NAMALWA (cell line): Measurements from ENCODE around the gene NTMT1.
"Not testable (repeated sequence)": the region's sequence is repeated elsewhere in the genome, so short reads cannot be mapped to it uniquely, and the experiment has no call there.

ENCODE experiments used
- DNase-seq: peaks from one replicate; pipeline ENCODE4 v3.0.0-alpha.2; 2015; ENCODE audit warnings: low spot score

Gene NTMT1

GRCh38 chr9:129654554-129655040 is 28.6 kb downstream of the NTMT1 start:
- DNase-seq: no peak

- no peak for DNase-seq
Measured at GRCh38 chr9:129655154-129655553, 29.2 kb downstream of the NTMT1 start.

- DNase-seq: no peak
Measured at GRCh38 chr9:129655696-129656095, 29.7 kb downstream of the NTMT1 start.

GRCh38 chr9:129656795-129657390 is 30.9 kb downstream of the NTMT1 start:
- no peak for DNase-seq

- DNase-seq: no peak
Measured at GRCh38 chr9:129661029-129661428, 35.1 kb downstream of the NTMT1 start.

GRCh38 chr9:129662239-129662638 is 36.3 kb downstream of the NTMT1 start:
- DNase-seq: not testable (repeated sequence)

- no peak for DNase-seq
Measured at GRCh38 chr9:129664746-129665388, 38.9 kb downstream of the NTMT1 start.

GRCh38 chr9:129665389-129665775 is 39.4 kb downstream of the NTMT1 start, which contains the start of gene PRRX2:
PRRX2 (plus strand) TSS chr9:129665647; CDS start chr9:129665868, 221 bp downstream.
- DNase-seq: no peak

- DNase-seq: no peak
Measured at GRCh38 chr9:129665814-129666520, 40.0 kb downstream of the NTMT1 start.

GRCh38 chr9:129666575-129666974 is 40.6 kb downstream of the NTMT1 start:
- DNase-seq: no peak

- DNase-seq: no peak
Measured at GRCh38 chr9:129667378-129667777, 41.4 kb downstream of the NTMT1 start.

GRCh38 chr9:129667850-129668249 is 41.9 kb downstream of the NTMT1 start:
- DNase-seq: no peak

GRCh38 chr9:129669141-129669718 is 43.3 kb downstream of the NTMT1 start:
- DNase-seq: no peak

GRCh38 chr9:129669946-129670345 is 44.0 kb downstream of the NTMT1 start:
- no peak for DNase-seq

GRCh38 chr9:129671065-129671464 is 45.1 kb downstream of the NTMT1 start:
- DNase-seq: no peak

- DNase-seq: no peak
Measured at GRCh38 chr9:129671519-129671918, 45.6 kb downstream of the NTMT1 start.

GRCh38 chr9:129672702-129673101 is 46.7 kb downstream of the NTMT1 start:
- DNase-seq: no peak

GRCh38 chr9:129673602-129674001 is 47.6 kb downstream of the NTMT1 start:
- no peak for DNase-seq

- no peak for DNase-seq
Measured at GRCh38 chr9:129674229-129674628, 48.3 kb downstream of the NTMT1 start.

- no peak for DNase-seq
Measured at GRCh38 chr9:129675620-129676019, 49.7 kb downstream of the NTMT1 start.

GRCh38 chr9:129676287-129676686 is 50.3 kb downstream of the NTMT1 start:
- DNase-seq: no peak

GRCh38 chr9:129676975-129677374 is 51.0 kb downstream of the NTMT1 start:
- no peak for DNase-seq

GRCh38 chr9:129677456-129677855 is 51.5 kb downstream of the NTMT1 start:
- no peak for DNase-seq
